Measurements from ENCODE around the gene LDLRAD2.

Gene LDLRAD2

DNA sequence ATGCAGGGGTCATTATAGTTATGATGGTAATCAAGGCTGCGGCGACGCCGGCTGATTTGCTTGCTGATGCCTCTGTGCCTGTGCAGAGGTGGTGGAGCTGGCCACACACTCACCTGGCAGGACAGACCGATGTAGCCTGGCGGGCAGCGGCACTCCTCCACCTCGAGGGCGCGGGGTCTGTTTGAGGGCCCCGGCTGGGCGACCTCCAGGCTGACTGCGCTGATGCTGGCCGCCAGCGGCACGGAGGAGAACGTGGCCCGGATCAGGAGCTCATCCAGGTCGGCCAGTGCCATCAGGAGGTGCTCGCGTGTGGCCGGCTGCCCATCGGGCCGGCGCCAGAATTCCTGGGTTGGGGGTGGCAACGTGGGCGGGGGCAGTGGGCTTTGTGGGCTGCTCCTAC is 52.7 kb downstream of the LDLRAD2 start:
- no peak for DNase-seq

DNA sequence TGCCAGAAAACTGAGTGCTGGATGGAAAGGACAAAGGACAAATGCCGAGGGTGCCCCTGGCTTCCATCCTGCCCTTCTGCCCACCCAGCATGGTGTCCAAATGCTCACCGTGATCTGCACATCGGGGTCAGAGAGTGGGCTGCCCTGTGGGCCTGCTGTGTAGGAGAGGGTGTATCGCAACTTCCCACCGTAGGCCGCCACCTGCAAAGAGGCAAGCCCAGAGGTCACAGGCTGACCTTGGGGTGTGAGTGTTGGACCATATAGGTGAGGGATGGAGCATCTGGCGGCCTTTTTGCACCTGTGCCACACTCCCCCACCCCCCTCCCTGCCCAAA is 53.5 kb downstream of the LDLRAD2 start:
- DNase-seq, result no peak

DNA sequence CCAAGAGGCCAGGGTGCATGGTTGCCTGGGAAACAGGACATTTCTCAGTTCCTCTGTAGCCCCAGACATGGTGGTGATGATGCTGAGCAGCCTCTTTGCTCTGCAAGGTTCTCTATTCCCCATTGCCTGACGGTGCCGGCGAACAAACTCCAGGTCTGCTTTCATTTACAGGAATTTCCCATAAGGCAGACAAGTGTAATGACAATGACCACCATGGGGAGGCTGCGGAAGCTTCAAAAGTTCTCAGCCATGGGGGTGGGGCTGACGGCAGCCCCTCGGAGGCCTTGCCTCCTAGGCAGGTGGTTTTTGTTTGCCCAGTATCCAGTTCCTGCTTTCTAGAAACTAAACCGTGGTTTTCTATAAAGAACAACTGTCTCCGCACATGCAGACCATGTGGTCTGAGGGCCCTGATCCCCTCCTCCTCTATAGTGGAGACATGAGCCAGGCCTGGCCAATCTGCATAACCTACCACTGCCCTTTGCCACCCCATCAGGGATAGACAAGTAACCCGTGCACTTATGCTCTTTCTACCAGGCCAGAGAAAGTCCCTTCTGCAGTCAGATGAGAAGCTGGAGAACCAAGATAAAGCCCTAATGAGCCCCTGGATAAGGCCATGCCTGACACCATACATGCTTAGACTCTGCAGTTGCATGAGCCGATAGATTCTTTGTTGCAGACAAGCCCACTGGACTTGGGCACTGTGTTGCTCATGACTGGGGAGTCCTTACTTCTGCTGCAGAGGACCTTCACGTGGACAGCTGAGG is 54.1 kb downstream of the LDLRAD2 start:
- no peak for DNase-seq

DNA sequence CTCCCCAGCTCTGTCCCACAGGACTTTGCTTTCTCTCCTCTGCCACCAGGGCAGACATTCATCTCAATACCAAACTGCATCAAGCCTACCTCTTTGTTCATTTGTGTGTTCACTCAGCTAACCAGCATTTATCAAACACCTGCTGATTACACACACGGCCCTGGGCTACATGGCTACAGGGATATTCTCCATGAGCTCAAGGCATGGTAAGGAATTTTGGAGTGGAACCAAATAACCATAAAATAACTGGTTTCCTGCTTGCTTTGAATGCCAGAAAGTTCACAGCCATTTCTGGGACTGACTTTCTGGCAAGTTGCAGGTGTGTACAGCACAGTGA is 54.6 kb downstream of the LDLRAD2 start:
- DNase-seq, result no peak

DNA sequence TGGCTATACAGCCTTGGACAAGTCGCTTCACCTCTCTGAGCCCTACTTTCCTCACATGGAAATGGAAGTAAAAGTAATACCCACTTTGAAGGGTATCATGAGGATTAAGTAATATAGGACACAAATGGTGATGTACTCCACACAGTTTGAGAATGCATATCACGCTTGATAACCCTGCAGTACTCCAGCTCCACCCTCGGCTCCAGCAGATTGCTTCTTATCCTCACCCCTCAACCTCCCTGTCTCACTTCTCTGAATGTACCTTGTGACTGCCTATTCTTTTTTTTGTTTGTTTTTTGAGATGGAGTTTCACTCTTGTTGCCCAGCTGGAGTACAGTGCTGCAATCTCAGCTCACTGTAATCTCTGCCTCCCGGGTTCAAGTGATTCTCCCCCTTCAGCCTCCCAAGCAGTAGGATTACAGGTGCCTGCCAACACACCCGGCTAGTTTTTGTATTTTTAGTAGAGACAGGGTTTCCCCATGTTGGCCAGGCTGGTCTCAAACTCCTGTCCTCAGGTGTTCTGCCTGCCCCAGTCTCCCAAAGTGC is 55.5 kb downstream of the LDLRAD2 start:
- no peak for DNase-seq

DNA sequence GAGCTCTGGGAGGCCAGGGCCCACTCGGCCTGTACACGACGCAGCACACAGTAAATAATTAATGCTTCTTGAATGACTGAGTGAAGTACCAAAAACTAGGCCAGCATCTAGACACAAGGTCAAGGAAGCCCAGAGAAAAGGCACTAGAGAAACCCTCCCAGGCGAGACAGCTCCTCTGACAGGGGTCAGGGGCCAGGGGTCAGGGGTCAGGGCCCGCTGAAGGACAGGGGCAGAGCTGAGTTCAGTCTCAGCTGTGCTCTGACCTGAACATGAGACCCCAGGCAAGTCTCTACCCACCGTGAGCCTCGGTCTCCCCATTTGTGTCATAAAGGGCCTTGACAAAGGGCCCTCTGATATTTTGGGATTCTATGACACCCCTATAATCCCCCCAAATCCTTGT is 56.4 kb downstream of the LDLRAD2 start:
- no peak for DNase-seq

DNA sequence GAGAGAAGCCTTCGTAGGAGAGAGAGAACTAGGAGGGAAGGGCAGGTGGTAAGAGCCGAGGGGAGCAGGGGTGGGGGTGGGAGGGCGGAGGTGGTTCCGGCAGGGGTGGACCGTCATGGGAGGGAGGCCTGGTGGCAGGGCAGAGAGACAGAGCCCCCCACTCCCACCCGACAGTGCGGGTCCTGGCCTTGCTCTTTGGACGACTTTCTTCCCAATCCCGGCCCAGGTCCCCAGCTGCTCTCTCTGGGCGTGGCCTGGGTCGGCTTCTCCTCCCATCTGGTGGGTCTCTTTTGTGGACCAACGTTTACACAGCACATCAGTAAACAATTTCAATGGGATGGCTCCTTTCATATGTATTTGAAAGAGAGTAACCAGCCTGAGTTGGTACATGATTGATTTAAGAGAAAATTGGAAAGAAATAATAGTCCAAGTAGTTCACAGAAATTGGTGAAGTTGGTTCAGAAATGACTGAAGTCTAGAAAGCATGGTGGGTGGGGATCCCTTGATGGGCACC is 56.9 kb downstream of the LDLRAD2 start:
- DNase-seq, result no peak

DNA sequence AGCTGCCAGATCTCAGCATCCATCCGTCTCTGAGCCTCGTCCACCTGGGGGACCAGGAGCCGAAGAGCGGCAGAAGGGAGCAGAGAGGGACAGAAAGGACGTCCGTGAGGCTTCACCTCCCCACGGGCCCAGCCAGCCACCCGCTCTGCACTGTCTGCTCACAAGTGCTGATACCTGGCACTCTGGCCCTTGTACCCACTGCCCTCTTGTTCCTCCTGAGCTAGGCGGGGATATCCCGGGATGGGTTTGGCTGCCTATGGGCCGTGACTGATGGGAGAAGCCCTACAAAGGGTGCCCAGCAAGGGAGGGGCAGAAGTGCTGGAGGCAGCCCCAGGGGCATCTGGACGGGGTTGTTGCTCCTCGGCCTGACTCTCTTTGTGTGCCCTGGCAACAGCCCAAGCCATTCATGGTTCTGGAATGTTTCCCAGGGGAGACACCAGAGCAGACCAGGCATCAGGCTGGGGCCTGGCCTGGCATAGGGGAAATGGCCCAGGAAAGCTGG is 57.6 kb downstream of the LDLRAD2 start:
- no peak for DNase-seq

DNA sequence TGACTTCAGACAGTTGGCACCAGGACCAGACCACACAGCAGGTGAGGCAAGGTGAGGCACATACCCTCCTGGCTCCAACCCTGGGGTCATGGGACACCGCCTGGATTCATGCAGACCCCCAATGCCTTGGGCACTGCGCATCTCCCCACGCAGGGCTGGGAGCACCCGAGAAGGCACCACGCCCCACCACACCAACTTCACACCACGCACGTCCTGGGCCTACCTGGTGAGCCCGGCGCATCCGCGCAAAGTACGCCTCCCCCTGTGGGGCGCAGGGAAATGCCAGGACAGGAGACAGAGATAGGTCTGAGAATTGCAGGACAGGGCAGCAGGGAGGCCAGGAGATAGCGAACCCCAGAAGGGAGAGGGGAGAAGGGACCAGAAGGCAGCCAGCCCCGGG is 58.5 kb downstream of the LDLRAD2 start:
- DNase-seq, result no peak

DNA sequence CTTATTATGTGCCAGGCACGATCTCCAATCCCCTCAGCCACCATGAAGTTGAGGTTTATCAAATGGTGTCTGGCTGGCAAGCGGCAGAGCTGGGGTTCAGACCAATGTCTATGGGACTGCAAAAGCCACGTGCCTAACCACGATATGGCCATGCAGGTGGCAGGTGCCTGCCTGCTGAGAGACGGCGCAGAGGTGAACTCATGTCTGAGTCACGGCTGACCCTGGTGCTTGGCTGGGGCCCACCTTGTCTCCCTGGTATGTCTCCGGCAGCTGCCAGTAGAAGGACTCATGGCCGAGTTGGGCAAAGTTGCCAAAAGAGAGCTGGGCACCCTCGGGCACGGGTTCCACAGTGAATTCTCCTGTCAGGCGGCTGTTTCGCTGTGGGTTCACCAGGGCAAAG is 59.9 kb downstream of the LDLRAD2 start:
- DNase-seq, result no peak

DNA sequence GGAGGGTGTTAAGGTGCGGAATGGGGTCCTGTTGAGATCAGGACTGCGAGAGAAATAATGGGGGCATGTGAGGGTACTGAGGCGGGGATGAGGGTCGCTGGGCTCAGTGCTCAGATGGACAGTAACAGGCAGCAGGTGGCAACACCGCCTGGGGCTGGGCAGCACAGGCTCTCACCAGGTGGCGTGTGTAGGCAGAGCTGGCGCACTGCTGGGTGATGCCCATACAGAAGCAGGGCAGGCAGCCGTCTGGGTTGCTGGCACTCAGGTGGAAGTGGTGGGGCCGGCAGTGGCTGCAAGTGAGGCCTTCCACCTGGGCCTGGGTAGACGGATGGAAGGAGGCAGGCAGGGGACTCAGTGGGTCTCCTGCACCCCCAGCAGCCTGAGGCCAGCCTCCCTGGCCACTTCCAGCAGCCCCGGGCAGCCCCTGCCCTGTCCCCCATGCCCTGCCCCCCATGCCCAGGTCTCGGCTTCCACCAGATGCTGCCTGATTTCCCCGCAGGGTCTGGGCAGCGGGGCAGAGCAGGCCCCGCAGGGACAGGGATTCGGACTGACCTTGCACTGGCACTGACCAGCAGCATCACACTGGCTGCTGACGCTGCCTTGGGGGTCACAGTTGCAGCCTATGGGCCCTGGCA is 60.5 kb downstream of the LDLRAD2 start:
- DNase-seq, result no peak

DNA sequence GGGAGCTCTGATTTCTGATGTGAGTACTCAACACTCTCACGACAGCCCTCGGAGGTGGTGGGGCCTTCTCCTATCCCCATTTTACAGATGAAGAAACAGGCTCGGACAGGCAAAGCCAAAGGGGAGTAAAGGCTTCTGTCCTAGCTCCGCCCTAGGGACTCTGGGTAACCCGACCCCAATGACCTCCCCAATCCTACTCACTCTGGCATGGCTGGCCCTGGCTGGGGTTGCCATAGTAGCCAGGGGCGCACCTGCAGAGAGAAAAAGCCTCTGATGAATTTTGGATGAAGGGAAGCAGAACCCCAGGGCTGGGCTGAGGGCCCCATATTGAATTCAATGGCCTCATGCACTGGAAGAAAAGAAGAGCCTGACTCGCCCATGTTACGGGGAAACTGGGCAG is 61.1 kb downstream of the LDLRAD2 start:
- DNase-seq, result no peak

DNA sequence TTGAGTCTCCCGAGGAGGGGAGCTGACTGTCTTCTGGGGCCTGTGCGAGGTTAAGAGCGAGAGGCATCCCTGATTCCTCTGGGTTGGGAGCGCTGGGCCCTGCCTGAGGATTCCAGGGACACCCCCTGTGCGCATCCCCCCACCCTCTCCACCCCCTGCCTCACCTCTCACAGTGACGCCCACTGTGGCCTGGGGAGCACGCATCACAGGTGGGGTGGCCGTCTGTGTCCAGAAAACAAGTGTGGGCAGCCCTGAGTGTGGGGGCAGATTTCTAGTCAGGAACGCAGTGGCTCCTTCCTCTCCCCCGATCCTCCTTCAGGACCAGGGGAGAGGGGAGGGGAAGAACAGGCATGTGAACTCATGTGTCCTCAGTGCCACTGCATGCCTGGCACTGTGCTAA is 61.7 kb downstream of the LDLRAD2 start:
- DNase-seq, result no peak

DNA sequence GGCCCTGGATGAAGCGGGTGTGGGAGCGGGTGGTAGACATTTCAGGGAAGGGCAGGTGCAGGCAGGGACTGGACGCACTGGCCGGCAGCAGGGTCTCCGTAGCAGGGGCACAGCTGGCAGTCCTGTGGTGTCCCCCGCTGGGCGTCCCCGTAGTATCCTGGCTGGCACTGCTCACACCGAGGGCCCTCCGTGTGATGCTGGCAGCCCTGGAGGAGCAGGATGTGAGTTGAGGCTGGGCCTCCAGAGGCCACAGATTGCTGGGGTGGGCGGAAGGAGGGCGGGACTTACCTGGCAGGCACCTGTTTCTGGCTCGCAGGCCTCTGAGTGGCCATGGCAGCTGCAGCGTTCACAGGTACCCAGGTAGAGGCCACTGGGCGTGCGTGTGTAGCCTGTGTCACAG is 62.3 kb downstream of the LDLRAD2 start:
- no peak for DNase-seq
